ENCODE data around the gene STX18.

Gene STX18

GRCh38 chr4:4417886-4418285, 124.0 kb downstream of the STX18 start:
- H3K27ac Mint-ChIP-seq = no peak overlapping the region
- peak overlapping the region; percentile 7 for H3K4me3 Mint-ChIP-seq

GRCh38 chr4:4416981-4417380, 124.9 kb downstream of the STX18 start:
- Mint-ChIP-seq H3K4me1 (peaks cover 23% of the 10 kb centered on the region), H3K9me3 (no peaks in the 10 kb centered on the region), H3K36me3 (peaks cover 14% of the 10 kb centered on the region), H3K27me3 (no peaks in the 10 kb centered on the region), H3K4me3 (no peak overlapping the region), H3K27ac (no peak overlapping the region)

More at GRCh38 chr4:4417886-4418285, 124.0 kb downstream of the STX18 start:
- Mint-ChIP-seq H3K36me3 (peaks cover 14% of the 10 kb centered on the region), H3K27me3 (no peaks in the 10 kb centered on the region), H3K9me3 (no peaks in the 10 kb centered on the region), H3K4me1 (peaks cover 23% of the 10 kb centered on the region)

- Mint-ChIP-seq H3K4me1 (peaks cover 23% of the 10 kb centered on the region), H3K27me3 (no peaks in the 10 kb centered on the region), H3K27ac (peak overlapping the region; percentile 25), H3K36me3 (peaks cover 11% of the 10 kb centered on the region), H3K9me3 (no peaks in the 10 kb centered on the region), H3K4me3 (no peak overlapping the region)
Observed at GRCh38 chr4:4415806-4416805, 125.7 kb downstream of the STX18 start.

GRCh38 chr4:4415107-4415805, 126.6 kb downstream of the STX18 start:
- H3K9me3 Mint-ChIP-seq = no peaks in the 10 kb centered on the region
- peaks cover 6% of the 10 kb centered on the region for H3K36me3 Mint-ChIP-seq
- H3K4me3 Mint-ChIP-seq = no peak overlapping the region
- H3K4me1 Mint-ChIP-seq = peaks cover 23% of the 10 kb centered on the region
- no peaks in the 10 kb centered on the region for H3K27me3 Mint-ChIP-seq
- H3K27ac Mint-ChIP-seq = no peak overlapping the region

GRCh38 chr4:4413806-4414205, 128.0 kb downstream of the STX18 start:
- H3K9me3 Mint-ChIP-seq = no peaks in the 10 kb centered on the region
- no peak overlapping the region for H3K27ac Mint-ChIP-seq
- H3K36me3 Mint-ChIP-seq = peaks cover 6% of the 10 kb centered on the region
- no peaks in the 10 kb centered on the region for H3K27me3 Mint-ChIP-seq
- H3K4me1 Mint-ChIP-seq = peaks cover 11% of the 10 kb centered on the region
- no peak overlapping the region for H3K4me3 Mint-ChIP-seq

- H3K27ac Mint-ChIP-seq = peak overlapping the region; percentile 55
- H3K27me3 Mint-ChIP-seq = no peaks in the 10 kb centered on the region
- H3K9me3 Mint-ChIP-seq = no peaks in the 10 kb centered on the region
- H3K4me1 Mint-ChIP-seq = peaks cover 7% of the 10 kb centered on the region
- peaks cover 6% of the 10 kb centered on the region for H3K36me3 Mint-ChIP-seq
- no peak overlapping the region for H3K4me3 Mint-ChIP-seq
Observed at GRCh38 chr4:4413373-4413725, 128.5 kb downstream of the STX18 start.

GRCh38 chr4:4412641-4413372, 129.0 kb downstream of the STX18 start:
- H3K4me1 Mint-ChIP-seq = peaks cover 1% of the 10 kb centered on the region
- H3K4me3 Mint-ChIP-seq = no peak overlapping the region
- no peaks in the 10 kb centered on the region for H3K9me3 Mint-ChIP-seq
- no peaks in the 10 kb centered on the region for H3K27me3 Mint-ChIP-seq
- H3K36me3 Mint-ChIP-seq = peaks cover 5% of the 10 kb centered on the region
- no peak overlapping the region for H3K27ac Mint-ChIP-seq

GRCh38 chr4:4411906-4412305, 129.9 kb downstream of the STX18 start:
- Mint-ChIP-seq H3K27me3 (no peaks in the 10 kb centered on the region), H3K4me3 (no peak overlapping the region), H3K36me3 (peaks cover 5% of the 10 kb centered on the region), H3K4me1 (no peaks in the 10 kb centered on the region), H3K9me3 (no peaks in the 10 kb centered on the region), H3K27ac (no peak overlapping the region)

GRCh38 chr4:4410271-4410670, 131.6 kb downstream of the STX18 start:
- no peak overlapping the region for H3K4me3 Mint-ChIP-seq
- H3K27ac Mint-ChIP-seq = no peak overlapping the region
- H3K9me3 Mint-ChIP-seq = no peaks in the 10 kb centered on the region
- no peaks in the 10 kb centered on the region for H3K27me3 Mint-ChIP-seq
- no peaks in the 10 kb centered on the region for H3K36me3 Mint-ChIP-seq
- H3K4me1 Mint-ChIP-seq = no peaks in the 10 kb centered on the region

GRCh38 chr4:4409416-4410115, 132.3 kb downstream of the STX18 start:
- Mint-ChIP-seq H3K9me3 (no peaks in the 10 kb centered on the region), H3K27ac (no peak overlapping the region), H3K36me3 (no peaks in the 10 kb centered on the region)

GRCh38 chr4:4408576-4409335, 133.1 kb downstream of the STX18 start:
- no peaks in the 10 kb centered on the region for H3K9me3 Mint-ChIP-seq
- H3K4me1 Mint-ChIP-seq = no peaks in the 10 kb centered on the region
- H3K4me3 Mint-ChIP-seq = no peak overlapping the region
- H3K27me3 Mint-ChIP-seq = no peaks in the 10 kb centered on the region
- H3K27ac Mint-ChIP-seq = no peak overlapping the region
- no peaks in the 10 kb centered on the region for H3K36me3 Mint-ChIP-seq

More at GRCh38 chr4:4409416-4410115, 132.3 kb downstream of the STX18 start:
- Mint-ChIP-seq H3K4me1 (no peaks in the 10 kb centered on the region), H3K4me3 (no peak overlapping the region), H3K27me3 (no peaks in the 10 kb centered on the region)

GRCh38 chr4:4408132-4408523, 133.7 kb downstream of the STX18 start:
- Mint-ChIP-seq H3K9me3 (no peaks in the 10 kb centered on the region), H3K27me3 (no peaks in the 10 kb centered on the region), H3K27ac (no peak overlapping the region), H3K36me3 (no peaks in the 10 kb centered on the region), H3K4me3 (no peak overlapping the region), H3K4me1 (no peaks in the 10 kb centered on the region)

GRCh38 chr4:4407299-4408131, 134.3 kb downstream of the STX18 start:
- Mint-ChIP-seq H3K27me3 (no peaks in the 10 kb centered on the region), H3K4me3 (no peak overlapping the region), H3K36me3 (no peaks in the 10 kb centered on the region), H3K9me3 (no peaks in the 10 kb centered on the region), H3K4me1 (no peaks in the 10 kb centered on the region), H3K27ac (no peak overlapping the region)

Measured in activated naive CD4-positive, alpha-beta T cell treated with anti-CD3 and anti-CD28 coated beads, Interleukin-2, amount 50 U/mL, for 24 hours (primary cell).